SK-N-SH (cell line): ENCODE measurements around the gene ARHGAP45. TPM values are rescaled to one million over a fixed set of nuclear protein-coding genes. Genes with fewer than 3 reads are reported as not detected.
A peak's percentile ranks its signal among the peaks of the same experiment; 100 is the strongest.

Experiments
- CTCF ChIA-PET: fragments of 300-600, 350-600 bp; formaldehyde crosslinking; extraction: SDS; loops from one replicate; lab custom pipeline; 2021; lab: Yijun Ruan, JAX
- POLR2A ChIA-PET: fragments of 350-600 bp; sonication (Branson Sonifier 250); formaldehyde crosslinking; extraction: SDS; loops from one replicate; lab custom pipeline; 2020; ENCODE audit warnings: antibody characterized with exemption, inconsistent platforms; lab: Yijun Ruan, JAX
- DNase-seq: peaks from one replicate; pipeline ENCODE4 v3.0.0; 2012
- H2AFZ ChIP-seq: fragments of 200-600 bp; sonication (generic); 2 replicates; pipeline ENCODE4 v1.8.1; 2016; ENCODE audit warnings: antibody characterized with exemption, mild to moderate bottlenecking, low read depth
- H3F3A ChIP-seq: fragments of 200-600 bp; sonication (generic); replicated peaks from 2 replicates; pipeline ENCODE3; 2016; ENCODE audit warnings: antibody characterized with exemption, mild to moderate bottlenecking; ENCODE audit not compliant: insufficient read depth
- H3K27ac ChIP-seq, 2 experiments: fragments of 200-500 bp in 1 of 2; fragments of 200-600 bp in 1 of 2; sonication (Bioruptor generic) in 1 of 2; sonication (generic), shearing (Covaris generic) in 1 of 2; 2 replicates each; pipeline versions ENCODE4 v1.5.1 to v1.6.1; 2014 to 2016; ENCODE audit warnings: low read depth in 2 of 2, inconsistent platforms in 1 of 2, low read length in 1 of 2, mild to moderate bottlenecking in 1 of 2, mixed read lengths in 1 of 2
- H3K27me3 ChIP-seq: fragments of 200-600 bp; sonication (generic), shearing (Covaris generic); 2 replicates; pipeline ENCODE4 v1.6.1; 2016; ENCODE audit warnings: mixed run types; ENCODE audit not compliant: insufficient read depth
- H3K36me3 ChIP-seq, 2 experiments: fragments of 200-500 bp in 1 of 2; fragments of 200-600 bp in 1 of 2; sonication (Bioruptor generic) in 1 of 2; sonication (generic) in 1 of 2; replicated peaks in 1 of 2; 2 replicates each; pipeline versions ENCODE3 to v1.5.1; 2014 to 2016; ENCODE audit warnings: low read length in 1 of 2, mild to moderate bottlenecking in 1 of 2; ENCODE audit not compliant: insufficient read depth in 2 of 2, control insufficient read depth in 1 of 2
- H3K4me1 ChIP-seq, 2 experiments: fragments of 200-500 bp in 1 of 2; fragments of 200-600 bp in 1 of 2; sonication (Bioruptor generic) in 1 of 2; sonication (generic), shearing (Covaris generic) in 1 of 2; 2 replicates each; pipeline versions ENCODE4 v1.5.1 to v1.6.1; 2014 to 2016; ENCODE audit warnings: low read depth in 1 of 2, low read length in 1 of 2, mixed run types in 1 of 2; ENCODE audit not compliant: insufficient read depth in 2 of 2, control insufficient read depth in 1 of 2
- H3K4me2 ChIP-seq: fragments of 200-600 bp; sonication (generic), shearing (Covaris generic); 2 replicates; pipeline ENCODE4 v1.6.1; 2017; ENCODE audit warnings: mixed run types
- H3K4me3 ChIP-seq, 2 experiments: fragments of 200-500 bp in 1 of 2; fragments of 200-600 bp in 1 of 2; sonication (Bioruptor generic) in 1 of 2; sonication (generic), shearing (Covaris generic) in 1 of 2; 2 replicates each; pipeline versions ENCODE4 v1.5.1 to v1.8.1; 2014 to 2016; ENCODE audit warnings: low read depth in 2 of 2, inconsistent platforms in 1 of 2, low read length in 1 of 2, mild to moderate bottlenecking in 1 of 2, mixed read lengths in 1 of 2, moderate library complexity in 1 of 2
- H3K79me2 ChIP-seq: fragments of 200-600 bp; sonication (generic); 2 replicates; pipeline ENCODE4 v1.8.1; 2017; ENCODE audit warnings: mild to moderate bottlenecking; ENCODE audit not compliant: insufficient read depth
- H3K9ac ChIP-seq: fragments of 200-600 bp; sonication (generic); 2 replicates; pipeline ENCODE4 v1.6.1; 2017; ENCODE audit warnings: mixed run types
- H3K9me2 ChIP-seq: fragments of 200-600 bp; sonication (generic); 2 replicates; pipeline ENCODE4 v1.6.1; 2017; ENCODE audit warnings: mixed run types
- H3K9me3 ChIP-seq: fragments of 200-600 bp; sonication (generic); 2 replicates; pipeline ENCODE4 v1.6.1; 2017; ENCODE audit warnings: mixed run types, mild to moderate bottlenecking, moderate library complexity
- H4K20me1 ChIP-seq: fragments of 200-600 bp; sonication (generic); 2 replicates; pipeline ENCODE4 v1.6.1; 2017; ENCODE audit warnings: mild to moderate bottlenecking, mixed run types; ENCODE audit not compliant: insufficient read depth
- ELF1 ChIP-seq: IDR thresholded peaks from 2 replicates; pipeline ENCODE4 v1.4.0; 2012
- FOSL2 ChIP-seq: IDR thresholded peaks from 2 replicates; pipeline ENCODE4 v1.4.0; 2012; ENCODE audit warnings: low read depth, mild to moderate bottlenecking, moderate library complexity, borderline replicate concordance
- FOXJ3 ChIP-seq: sonication (generic); formaldehyde crosslinking; IDR thresholded peaks from 2 replicates; pipeline ENCODE4 v1.5.1; 2020; ENCODE audit warnings: mild to moderate bottlenecking, missing genetic modification reagents
- FOXM1 ChIP-seq: IDR thresholded peaks from 2 replicates; pipeline ENCODE4 v1.4.0; 2012; ENCODE audit warnings: low read depth, mild to moderate bottlenecking
- GABPA ChIP-seq: IDR thresholded peaks from 2 replicates; pipeline ENCODE4 v1.4.0; 2012; ENCODE audit warnings: low read depth, mild to moderate bottlenecking
- GATA2 ChIP-seq: sonication (generic); formaldehyde crosslinking; IDR thresholded peaks from 2 replicates; pipeline ENCODE4 v1.5.0; 2020; ENCODE audit warnings: mild to moderate bottlenecking, missing genetic modification reagents
- JUND ChIP-seq: IDR thresholded peaks from 2 replicates; pipeline ENCODE4 v1.4.0; 2012
- NRF1 ChIP-seq: IDR thresholded peaks from 2 replicates; pipeline ENCODE4 v1.6.1; 2012; ENCODE audit warnings: low read depth, mild to moderate bottlenecking, low read length
- PBX3 ChIP-seq: IDR thresholded peaks from 2 replicates; pipeline ENCODE4; 2012
- POLR2AphosphoS5 ChIP-seq: IDR thresholded peaks from 2 replicates; pipeline ENCODE4 v1.6.1; 2012; ENCODE audit warnings: low read depth, low read length
- RAD21 ChIP-seq: IDR thresholded peaks from 2 replicates; pipeline ENCODE4 v1.6.1; 2012; ENCODE audit warnings: mild to moderate bottlenecking, low read length
- RCOR1 ChIP-seq: fragments of 150-350 bp; IDR thresholded peaks from 2 replicates; pipeline ENCODE4 v1.6.1; 2017; ENCODE audit warnings: antibody characterized with exemption, low read length
- REST ChIP-seq: IDR thresholded peaks from 2 replicates; pipeline ENCODE4 v1.6.1; 2012; ENCODE audit warnings: mild to moderate bottlenecking, low read depth, low read length, moderate library complexity
- RXRA ChIP-seq: IDR thresholded peaks from 2 replicates; pipeline ENCODE4 v1.4.0; 2012; ENCODE audit warnings: low read depth, mild to moderate bottlenecking, borderline replicate concordance
- TAF1 ChIP-seq: IDR thresholded peaks from 2 replicates; pipeline ENCODE4 v1.6.1; 2012; ENCODE audit warnings: low read depth, mild to moderate bottlenecking, low read length, moderate library complexity, borderline replicate concordance
- TCF12 ChIP-seq: IDR thresholded peaks from 2 replicates; pipeline ENCODE4 v1.4.0; 2012
- ZBTB33 ChIP-seq: IDR thresholded peaks from 2 replicates; pipeline ENCODE4 v1.4.0; 2012; ENCODE audit warnings: low read depth, borderline replicate concordance
- WGBS: methylation state at CpG from one replicate; pipeline ENCODE4 v1.1.6; 2017; ENCODE audit warnings: low lambda C conversion rate; 5-methylcytosine and 5-hydroxymethylcytosine counted together
- polyA plus RNA-seq, 3 experiments: library from polyadenylated mRNA; depleted of rRNA; stranded (reverse); fragments of >200 nt; gene quantifications; 2 replicates each; pipeline ENCODE4 v1.2.3, GENCODE V29; 2012

ARHGAP45 gene
- polyA plus RNA-seq, 1 of the 3 experiments (the other 2 are of a cell fraction), result 4.2 TPM

- POLR2A ChIA-PET, result interaction anchor here (1.0 kb wide), 1 partner anchor 29 kb away, joined by 3 read pairs; no protein-coding TSS in a partner anchor
- Histone ChIP-seq H3K4me2 (peak overlapping the region; percentile 97), H3K79me2 (peaks cover 67% of the 10 kb centered on the region), H3K9ac (peak overlapping the region; percentile 83), H3K9me2 (no peaks in the 10 kb centered on the region), H3K4me3 (peak overlapping the region; percentile 69 to 79)
- no peak for TF ChIP-seq RAD21
- TF ChIP-seq GATA2 (CRISPR knock-in tag), result no peak
- TF ChIP-seq RCOR1, result no peak
- no peak for TF ChIP-seq FOXM1
- no peak for TF ChIP-seq JUND
- TF ChIP-seq ELF1, result no peak
- no peak for TF ChIP-seq TAF1
- TF ChIP-seq FOXJ3, result no peak
- TF ChIP-seq FOSL2, result no peak
- TF ChIP-seq RXRA, result no peak
- no peak for TF ChIP-seq REST
- TF ChIP-seq, all 33 proteins: peak for 0
- CTCF ChIA-PET, result interaction anchor here (0.7 to 2.2 kb wide), 6 partner anchors 13 to 225 kb away, joined by 3 to 7 read pairs (median 4); no protein-coding TSS in a partner anchor
- H2AFZ ChIP-seq, result no peak overlapping the region
- H4K20me1 ChIP-seq, result peaks cover 62% of the 10 kb centered on the region
- no peaks in the 10 kb centered on the region for H3K27me3 ChIP-seq
- H3K36me3 ChIP-seq, result peaks cover 0 to 6% of the 10 kb centered on the region in 2 experiments
- no peak for DNase-seq
- no peak overlapping the region for H3K27ac ChIP-seq
- H3K9me3 ChIP-seq, result no peaks in the 10 kb centered on the region
- 66% methylated on average over 6 of the region's 17 CpGs for WGBS
- peaks cover 24% of the 10 kb centered on the region for H3F3A ChIP-seq
- H3K4me1 ChIP-seq, result peaks cover 13 to 26% of the 10 kb centered on the region in 2 experiments; a peak in 1 of 4 replicates
Measured at GRCh38 chr19:1018932-1019615, 47.9 kb upstream of the ARHGAP45 start.

GRCh38 chr19:1019616-1019961 lies 47.4 kb upstream of the ARHGAP45 start:
- Histone ChIP-seq H3K9me2 (no peaks in the 10 kb centered on the region), H3K9ac (peak overlapping the region; percentile 83), H3K4me1 (peaks cover 13 to 26% of the 10 kb centered on the region in 2 experiments; a peak in 1 of 4 replicates), H3K4me3 (peak overlapping the region; percentile 69 to 79), H3K36me3 (peaks cover 0 to 1% of the 10 kb centered on the region in 2 experiments), H2AFZ (no peak overlapping the region), H4K20me1 (peaks cover 60% of the 10 kb centered on the region), H3K27ac (0 out of 4 replicates have a peak overlapping the region, but pooled peaks of 1 of the 2 experiments have one; percentile 73), H3F3A (peaks cover 27% of the 10 kb centered on the region), H3K4me2 (peak overlapping the region; percentile 97), H3K9me3 (no peaks in the 10 kb centered on the region), H3K79me2 (peaks cover 63% of the 10 kb centered on the region), H3K27me3 (no peaks in the 10 kb centered on the region)
- POLR2A ChIA-PET, result interaction anchor here (1.0 kb wide), 1 partner anchor 29 kb away, joined by 3 read pairs; no protein-coding TSS in a partner anchor
- CTCF ChIA-PET, result interaction anchor here (1.1 to 2.2 kb wide), 5 partner anchors 13 to 225 kb away, joined by 3 to 7 read pairs (median 6); no protein-coding TSS in a partner anchor
- DNase-seq, result no peak
- 52% methylated on average over 2 of the region's 18 CpGs for WGBS
- TF ChIP-seq REST (no peak), POLR2AphosphoS5 (no peak), ZBTB33 (no peak), PBX3 (no peak), TCF12 (no peak), FOXJ3 (no peak), NRF1 (no peak), JUND (no peak), GABPA (no peak)
